HepG2 (cell line): ENCODE results near the gene GDF9.

Source experiments
- CEBPB ChIP-seq: IDR thresholded peaks from 2 replicates; pipeline ENCODE4 v1.6.1; 2011; ENCODE audit warnings: low read depth, low read length, improper control_type of control experiment, borderline replicate concordance
- MED1 ChIP-seq: sonication (generic); formaldehyde crosslinking; IDR thresholded peaks from 2 replicates; pipeline ENCODE4 v1.4.0; 2020; ENCODE audit warnings: missing genetic modification reagents
- MTA3 ChIP-seq: sonication (generic); formaldehyde crosslinking; IDR thresholded peaks from 2 replicates; pipeline ENCODE4 v1.4.0; 2020; ENCODE audit warnings: missing genetic modification reagents
- ZBTB8A ChIP-seq: sonication (generic); formaldehyde crosslinking; IDR thresholded peaks from 2 replicates; pipeline ENCODE4 v1.4.0; 2020; ENCODE audit warnings: mild to moderate bottlenecking, low read depth, missing genetic modification reagents, borderline replicate concordance
- ZNF121 ChIP-seq: sonication (generic); formaldehyde crosslinking; IDR thresholded peaks from 2 replicates; pipeline ENCODE4 v1.5.0; 2020; ENCODE audit warnings: mild to moderate bottlenecking, missing genetic modification reagents
- ZNF496 ChIP-seq: sonication (generic); formaldehyde crosslinking; IDR thresholded peaks from 2 replicates; pipeline ENCODE4 v1.8.1; 2023; ENCODE audit warnings: mild to moderate bottlenecking, moderate library complexity, missing genetic modification reagents; ENCODE audit not compliant: insufficient replicate concordance
- TF ChIP-seq, protein P1 (sequence below), 2 experiments: fragments of 450-650 bp in 1 of 2; sonication (generic) in 1 of 2; formaldehyde crosslinking in 1 of 2; IDR thresholded peaks; 2 replicates each; pipeline versions ENCODE4 v1.6.1 to v1.8.0; 2016 to 2022; ENCODE audit warnings: antibody characterized with exemption in 1 of 2, mild to moderate bottlenecking in 1 of 2, missing genetic modification reagents in 1 of 2
- TF ChIP-seq, protein P2 (sequence below), 2 experiments: sonication (generic) in 1 of 2; formaldehyde crosslinking in 1 of 2; IDR thresholded peaks; 2 replicates each; pipeline versions ENCODE4 v1.4.0 to v1.6.1; 2016 to 2020; ENCODE audit warnings: borderline replicate concordance in 1 of 2, low read depth in 1 of 2, mild to moderate bottlenecking in 1 of 2, missing genetic modification reagents in 1 of 2

DNA sequence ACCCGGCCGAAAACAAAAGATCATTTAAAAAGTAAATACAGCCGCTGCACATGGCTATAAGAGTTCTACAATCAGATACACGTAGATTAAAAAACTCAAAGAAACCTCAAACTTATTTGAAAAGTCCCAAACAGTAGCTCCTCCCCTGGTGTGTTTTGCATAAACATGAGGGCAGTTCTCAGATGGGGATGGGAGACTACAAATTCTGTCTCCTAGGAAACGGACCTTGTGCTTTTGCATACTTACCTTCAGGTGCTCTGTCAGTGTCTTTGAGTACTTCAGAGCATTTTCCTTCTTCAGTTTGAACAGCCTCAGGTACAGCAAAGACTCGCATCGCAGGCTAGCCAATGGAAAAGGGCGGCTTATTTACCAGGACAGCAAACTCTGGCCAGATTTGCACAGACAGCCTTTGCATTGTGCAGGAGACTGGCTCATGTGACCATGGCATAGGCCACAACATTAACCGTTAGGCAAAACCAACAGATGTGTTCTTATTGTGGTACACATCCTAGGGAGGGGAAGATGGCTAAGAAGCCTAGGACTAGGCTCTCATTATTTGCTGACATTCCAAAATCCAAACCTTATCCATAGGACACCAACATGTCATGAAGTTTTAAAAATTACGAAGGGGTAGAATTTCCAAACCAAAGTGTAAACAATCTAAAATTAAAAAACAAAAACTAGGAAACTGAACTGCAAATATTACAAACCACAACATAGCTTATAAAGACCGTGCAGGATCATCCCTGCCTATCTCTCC is 20.0 kb upstream of the GDF9 start:
- TF ChIP-seq ZNF496 (CRISPR knock-in tag) (no peak), CEBPB (no peak), MED1 (CRISPR knock-in tag) (no peak), ZBTB8A (CRISPR knock-in tag) (no peak), MTA3 (no peak), ZNF121 (CRISPR knock-in tag) (no peak)
- TF ChIP-seq, protein P1, sequence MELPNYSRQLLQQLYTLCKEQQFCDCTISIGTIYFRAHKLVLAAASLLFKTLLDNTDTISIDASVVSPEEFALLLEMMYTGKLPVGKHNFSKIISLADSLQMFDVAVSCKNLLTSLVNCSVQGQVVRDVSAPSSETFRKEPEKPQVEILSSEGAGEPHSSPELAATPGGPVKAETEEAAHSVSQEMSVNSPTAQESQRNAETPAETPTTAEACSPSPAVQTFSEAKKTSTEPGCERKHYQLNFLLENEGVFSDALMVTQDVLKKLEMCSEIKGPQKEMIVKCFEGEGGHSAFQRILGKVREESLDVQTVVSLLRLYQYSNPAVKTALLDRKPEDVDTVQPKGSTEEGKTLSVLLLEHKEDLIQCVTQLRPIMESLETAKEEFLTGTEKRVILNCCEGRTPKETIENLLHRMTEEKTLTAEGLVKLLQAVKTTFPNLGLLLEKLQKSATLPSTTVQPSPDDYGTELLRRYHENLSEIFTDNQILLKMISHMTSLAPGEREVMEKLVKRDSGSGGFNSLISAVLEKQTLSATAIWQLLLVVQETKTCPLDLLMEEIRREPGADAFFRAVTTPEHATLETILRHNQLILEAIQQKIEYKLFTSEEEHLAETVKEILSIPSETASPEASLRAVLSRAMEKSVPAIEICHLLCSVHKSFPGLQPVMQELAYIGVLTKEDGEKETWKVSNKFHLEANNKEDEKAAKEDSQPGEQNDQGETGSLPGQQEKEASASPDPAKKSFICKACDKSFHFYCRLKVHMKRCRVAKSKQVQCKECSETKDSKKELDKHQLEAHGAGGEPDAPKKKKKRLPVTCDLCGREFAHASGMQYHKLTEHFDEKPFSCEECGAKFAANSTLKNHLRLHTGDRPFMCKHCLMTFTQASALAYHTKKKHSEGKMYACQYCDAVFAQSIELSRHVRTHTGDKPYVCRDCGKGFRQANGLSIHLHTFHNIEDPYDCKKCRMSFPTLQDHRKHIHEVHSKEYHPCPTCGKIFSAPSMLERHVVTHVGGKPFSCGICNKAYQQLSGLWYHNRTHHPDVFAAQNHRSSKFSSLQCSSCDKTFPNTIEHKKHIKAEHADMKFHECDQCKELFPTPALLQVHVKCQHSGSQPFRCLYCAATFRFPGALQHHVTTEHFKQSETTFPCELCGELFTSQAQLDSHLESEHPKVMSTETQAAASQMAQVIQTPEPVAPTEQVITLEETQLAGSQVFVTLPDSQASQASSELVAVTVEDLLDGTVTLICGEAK (IDR thresholded peaks at IDR 0.05), result no peak
- TF ChIP-seq, protein P1 (CRISPR knock-in tag; IDR thresholded peaks at IDR 0.05), result no peak
- TF ChIP-seq, protein P2, sequence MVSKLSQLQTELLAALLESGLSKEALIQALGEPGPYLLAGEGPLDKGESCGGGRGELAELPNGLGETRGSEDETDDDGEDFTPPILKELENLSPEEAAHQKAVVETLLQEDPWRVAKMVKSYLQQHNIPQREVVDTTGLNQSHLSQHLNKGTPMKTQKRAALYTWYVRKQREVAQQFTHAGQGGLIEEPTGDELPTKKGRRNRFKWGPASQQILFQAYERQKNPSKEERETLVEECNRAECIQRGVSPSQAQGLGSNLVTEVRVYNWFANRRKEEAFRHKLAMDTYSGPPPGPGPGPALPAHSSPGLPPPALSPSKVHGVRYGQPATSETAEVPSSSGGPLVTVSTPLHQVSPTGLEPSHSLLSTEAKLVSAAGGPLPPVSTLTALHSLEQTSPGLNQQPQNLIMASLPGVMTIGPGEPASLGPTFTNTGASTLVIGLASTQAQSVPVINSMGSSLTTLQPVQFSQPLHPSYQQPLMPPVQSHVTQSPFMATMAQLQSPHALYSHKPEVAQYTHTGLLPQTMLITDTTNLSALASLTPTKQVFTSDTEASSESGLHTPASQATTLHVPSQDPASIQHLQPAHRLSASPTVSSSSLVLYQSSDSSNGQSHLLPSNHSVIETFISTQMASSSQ (IDR thresholded peaks at IDR 0.05; ENCODE audit: low read depth), result no peak
- TF ChIP-seq, protein P2 (CRISPR knock-in tag; IDR thresholded peaks at IDR 0.05; ENCODE audit: borderline replicate concordance), result no peak
